Pancreas (tissue), 10 donors: Measurements from ENCODE around the gene PPP1R1C. TPM values are rescaled to one million over a fixed set of nuclear protein-coding genes. Genes with fewer than 3 reads are reported as not detected.
"Not testable (repeated sequence)": the region's sequence is repeated elsewhere in the genome, so short reads cannot be mapped to it uniquely, and the experiment has no call there.

Experiments used
- ATAC-seq, 4 donors: fragments of 200-7000 bp; cut with Tn5 transposase; one replicate each; pipeline versions ENCODE4 v1.8.0 to v1.9.1; 2020; ENCODE audit warnings: mild to moderate bottlenecking in 4 of 4, moderate library complexity in 4 of 4
- DNase-seq, 6 donors: peaks; one replicate each; pipeline ENCODE4 v3.0.0-alpha.2; 2020
- FAIRE-seq: peaks from 2 replicates; lab custom pipeline; 2012; peaks lifted over from hg19 to GRCh38; lab: Jason Lieb, UNC
- H3K27ac ChIP-seq, 4 donors: fragments of 200-600 bp; sonication (generic); 1 replicate in 3 of 4; 2 replicates in 1 of 4; pipeline versions ENCODE4 v1.5.0 to v1.8.0; 2020
- H3K27me3 ChIP-seq, 4 donors: fragments of 200-600 bp; one replicate each; pipeline ENCODE4 v1.8.0; 2021
- H3K36me3 ChIP-seq, 3 donors: fragments of 200-600 bp; sonication (generic) in 1 of 3; one replicate each; pipeline versions ENCODE4 v1.5.0 to v1.8.0; 2020 to 2021
- H3K4me1 ChIP-seq, 3 donors: fragments of 200-600 bp; one replicate each; pipeline ENCODE4 v1.8.0; 2021
- H3K4me3 ChIP-seq, 4 donors: fragments of 200-600 bp; sonication (generic) in 2 of 4; one replicate each; pipeline versions ENCODE4 v1.5.0 to v1.8.0; 2020 to 2021
- H3K9me3 ChIP-seq, 4 donors: fragments of 200-600 bp; one replicate each; pipeline ENCODE4 v1.8.0; 2021
- WGBS, 2 donors: extraction: QIAGEN DNeasy Blood & Tissue Kit; methylation state at CpG; one replicate each; pipeline ENCODE4 v1.1.7; 2013; 5-methylcytosine and 5-hydroxymethylcytosine counted together
- intact Hi-C, 3 donors: fragments of 100-400 bp; cut with DNase I; formaldehyde crosslinking; loops; one replicate each; pipeline versions ENCODE4 v1.11.1 to v1.14.2; 2022
- polyA plus RNA-seq, 2 donors: library from polyadenylated mRNA; stranded (reverse); fragments of 200-250 nt; gene quantifications; one replicate each; pipeline ENCODE4 v1.2.3, GENCODE V29; 2013
- total RNA-seq, 6 donors: library from RNA; stranded (reverse); fragmentation: NEBNext Ultra II Directional in 4 of 6; extraction: Animal tissue kit (Norgen Biotek cat#: 25700) in 4 of 6; gene quantifications; one replicate each; pipeline versions ENCODE4 v1.2.1 to v1.2.4, GENCODE V29; 2021 to 2023
- TF ChIP-seq, protein P1 (sequence below), 4 donors: fragments of 200-600 bp; sonication (generic) in 3 of 4; IDR thresholded peaks; one replicate each; pipeline versions ENCODE4 v1.5.0 to v1.8.0; 2021; ENCODE audit warnings: antibody characterized with exemption in 4 of 4
- donor health status: healthy with polysubstance abuse.
- donor health status: DM: no; HTN: no; CAD: no; lungs with moderate emphysema.
- donor health status: DM: no; HTN: no; CAD: no.
- donor health status: control.
- donor health status: control.
- donor health status: Bipolar disorder and iron deficiency.
- donor health status: DM: yes; HTN: yes; CAD: no.
- donor health status: DM: no; HTN: no; CAD: no.
- donor health status: DM: no; HTN: no; CAD: no.
- donor health status: DM: yes; HTN: yes; CAD: no.

The PPP1R1C gene
- total and polyA plus RNA-seq, 8 donors = 0.20 to 2.4 (median 0.73) TPM

DNA sequence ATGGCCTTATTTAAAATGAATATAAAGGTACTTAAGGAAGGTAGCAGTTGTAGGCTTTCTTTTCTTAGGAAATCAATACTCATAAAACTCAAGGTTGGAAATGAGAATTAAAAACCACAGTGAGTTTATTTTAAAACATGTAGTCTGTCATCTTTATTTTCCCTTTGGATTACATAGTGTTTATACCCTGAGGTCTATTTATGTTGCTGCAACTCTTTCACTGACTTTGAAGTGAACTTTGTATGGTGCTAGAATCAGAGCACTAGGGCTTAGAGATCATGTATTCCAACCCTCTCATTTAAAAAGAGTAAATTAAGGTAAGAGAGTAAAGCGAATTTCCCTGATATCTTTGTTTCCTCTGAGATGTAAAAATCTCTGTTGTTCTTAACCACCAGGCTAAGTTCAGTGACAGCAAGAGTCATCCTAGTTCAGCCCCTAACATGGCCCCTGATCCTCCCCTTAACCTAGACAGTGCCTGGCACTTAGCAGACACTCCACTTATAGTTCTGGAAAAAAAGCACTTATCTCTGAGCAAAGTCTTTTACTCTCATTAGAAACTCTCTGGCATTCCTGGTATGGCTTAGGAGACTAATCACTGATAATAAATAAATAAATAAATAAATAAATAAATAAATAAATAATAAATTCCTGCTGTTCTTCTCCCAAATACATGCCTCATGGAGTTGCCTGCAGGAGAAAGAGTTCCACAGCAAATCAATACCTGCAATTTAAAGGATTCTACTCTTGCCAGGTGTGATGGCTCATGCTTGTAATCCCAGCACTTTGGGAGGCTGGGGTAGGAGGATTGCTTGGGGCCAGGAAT is 33.0 kb upstream of the PPP1R1C start:
- Histone ChIP-seq H3K36me3 (no peaks in the 10 kb centered on the region), H3K4me1 (peaks cover 0 to 10% (median 5%) of the 10 kb centered on the region in 3 donors), H3K27me3 (no peaks in the 10 kb centered on the region), H3K27ac (no peak overlapping the region), H3K4me3 (no peak overlapping the region), H3K9me3 (no peaks in the 10 kb centered on the region)
- intact Hi-C loops = no loop called here
- TF ChIP-seq, protein P1, sequence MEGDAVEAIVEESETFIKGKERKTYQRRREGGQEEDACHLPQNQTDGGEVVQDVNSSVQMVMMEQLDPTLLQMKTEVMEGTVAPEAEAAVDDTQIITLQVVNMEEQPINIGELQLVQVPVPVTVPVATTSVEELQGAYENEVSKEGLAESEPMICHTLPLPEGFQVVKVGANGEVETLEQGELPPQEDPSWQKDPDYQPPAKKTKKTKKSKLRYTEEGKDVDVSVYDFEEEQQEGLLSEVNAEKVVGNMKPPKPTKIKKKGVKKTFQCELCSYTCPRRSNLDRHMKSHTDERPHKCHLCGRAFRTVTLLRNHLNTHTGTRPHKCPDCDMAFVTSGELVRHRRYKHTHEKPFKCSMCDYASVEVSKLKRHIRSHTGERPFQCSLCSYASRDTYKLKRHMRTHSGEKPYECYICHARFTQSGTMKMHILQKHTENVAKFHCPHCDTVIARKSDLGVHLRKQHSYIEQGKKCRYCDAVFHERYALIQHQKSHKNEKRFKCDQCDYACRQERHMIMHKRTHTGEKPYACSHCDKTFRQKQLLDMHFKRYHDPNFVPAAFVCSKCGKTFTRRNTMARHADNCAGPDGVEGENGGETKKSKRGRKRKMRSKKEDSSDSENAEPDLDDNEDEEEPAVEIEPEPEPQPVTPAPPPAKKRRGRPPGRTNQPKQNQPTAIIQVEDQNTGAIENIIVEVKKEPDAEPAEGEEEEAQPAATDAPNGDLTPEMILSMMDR (IDR thresholded peaks at IDR 0.05) = no peak
- no peak for DNase-seq
- 76 to 94% methylated on average over 1 of the region's 1 CpG for WGBS, 2 donors
- FAIRE-seq = no peak
- ATAC-seq = no peak

DNA sequence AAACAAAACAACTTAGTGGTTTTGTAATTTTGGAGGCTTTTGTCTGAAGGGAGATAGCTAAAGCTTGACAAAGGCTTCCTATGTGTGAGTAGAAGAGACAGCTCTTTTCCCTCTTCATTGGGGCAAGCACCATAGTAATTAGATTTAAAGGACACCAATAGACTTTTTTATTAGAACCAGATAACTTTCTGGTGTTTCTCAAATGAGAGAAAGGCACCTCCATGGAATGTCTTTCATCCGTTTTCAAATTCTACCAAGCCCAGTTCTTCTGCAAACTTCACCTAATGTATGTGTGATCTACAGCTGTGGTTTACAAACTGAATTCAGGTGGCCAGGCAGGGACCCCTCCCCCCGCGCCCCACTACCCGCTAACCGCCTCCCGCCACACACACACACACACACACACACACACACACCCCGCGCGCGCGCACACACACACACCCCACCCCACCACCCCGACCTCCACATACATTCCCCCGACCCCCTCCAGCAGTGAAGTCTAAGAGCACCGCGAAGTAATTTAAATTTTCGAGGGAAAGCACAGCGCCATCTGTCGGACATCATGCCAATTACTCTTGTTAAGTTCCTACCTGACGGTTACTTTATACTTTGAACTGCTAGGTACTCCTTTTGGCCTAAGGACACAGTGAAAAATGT is 31.6 kb upstream of the PPP1R1C start:
- intact Hi-C loops = no loop called here
- Histone ChIP-seq H3K4me1 (peaks cover 0 to 10% (median 10%) of the 10 kb centered on the region in 3 donors), H3K36me3 (no peaks in the 10 kb centered on the region), H3K4me3 (peak overlapping the region in 1 of 4 donors; percentile 20), H3K27me3 (no peaks in the 10 kb centered on the region), H3K27ac (peak overlapping the region in 1 of 4 donors; percentile 15), H3K9me3 (no peaks in the 10 kb centered on the region)
- TF ChIP-seq, protein P1 (IDR thresholded peaks at IDR 0.05) = peak; percentile 15 to 42 (median 36)
- no peak for FAIRE-seq
- peak; percentile 43 to 76 (median 60) for DNase-seq
- ATAC-seq = peak; percentile 86 to 97 (median 92)
- 1 to 2% methylated on average over 19 of the region's 19 CpGs for WGBS, 2 donors

DNA sequence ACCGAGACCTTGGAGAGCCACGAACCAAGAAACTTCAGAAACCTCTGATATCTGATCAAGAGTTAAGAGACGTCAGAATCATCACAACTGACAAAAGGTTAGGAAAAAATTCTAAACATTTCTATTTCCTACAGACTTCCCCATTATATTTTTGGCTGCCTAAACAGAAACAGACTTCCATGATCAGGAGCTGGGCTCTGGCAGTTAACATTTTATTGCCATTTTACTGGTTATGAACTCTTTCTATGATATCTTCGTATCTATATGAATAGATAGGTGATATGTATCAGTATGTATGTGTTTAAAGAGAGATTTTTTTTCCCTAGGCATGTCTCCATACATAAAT is 31.1 kb upstream of the PPP1R1C start:
- Histone ChIP-seq H3K27me3 (no peaks in the 10 kb centered on the region), H3K36me3 (no peaks in the 10 kb centered on the region), H3K4me1 (peaks cover 0 to 10% (median 10%) of the 10 kb centered on the region in 3 donors), H3K4me3 (peak overlapping the region in 1 of 4 donors; percentile 20), H3K9me3 (no peaks in the 10 kb centered on the region), H3K27ac (peak overlapping the region in 1 of 4 donors; percentile 15)
- DNase-seq (no peak), ATAC-seq (peak; percentile 39 to 54 (median 46)), FAIRE-seq (no peak)
- intact Hi-C loops = no loop called here
- WGBS, 2 donors = 9 to 12% methylated on average over 4 of the region's 4 CpGs
- TF ChIP-seq, protein P1 (IDR thresholded peaks at IDR 0.05) = no peak

DNA sequence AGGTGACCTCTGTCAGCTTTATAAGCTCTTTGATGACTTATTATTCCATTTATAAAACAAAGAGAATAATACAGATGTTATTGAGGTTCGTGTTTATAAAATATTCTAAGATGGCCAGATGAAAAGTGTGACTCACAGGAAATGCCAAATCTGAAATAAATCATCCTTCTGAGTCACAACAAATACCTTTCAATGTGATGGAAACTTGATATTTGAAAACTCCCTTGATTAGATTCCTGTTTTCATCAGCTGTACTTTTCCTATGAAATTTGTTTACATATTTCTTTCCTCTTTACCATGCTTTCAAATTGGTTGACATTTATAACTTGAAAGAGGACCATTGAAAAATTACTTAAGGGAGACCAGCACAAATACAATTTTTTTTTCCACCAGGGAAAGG is 30.6 kb upstream of the PPP1R1C start:
- Histone ChIP-seq H3K27ac (peak overlapping the region in 1 of 4 donors; percentile 15), H3K36me3 (no peaks in the 10 kb centered on the region), H3K9me3 (no peaks in the 10 kb centered on the region), H3K4me3 (no peak overlapping the region), H3K4me1 (peaks cover 0 to 10% (median 10%) of the 10 kb centered on the region in 3 donors), H3K27me3 (no peaks in the 10 kb centered on the region)
- peak in 1 of 4 donors; percentile 19 for ATAC-seq
- TF ChIP-seq, protein P1 (IDR thresholded peaks at IDR 0.05) = no peak
- DNase-seq = no peak
- no peak for FAIRE-seq
- intact Hi-C loops = no loop called here
- 59 to 62% methylated on average over 1 of the region's 1 CpG for WGBS, 2 donors

DNA sequence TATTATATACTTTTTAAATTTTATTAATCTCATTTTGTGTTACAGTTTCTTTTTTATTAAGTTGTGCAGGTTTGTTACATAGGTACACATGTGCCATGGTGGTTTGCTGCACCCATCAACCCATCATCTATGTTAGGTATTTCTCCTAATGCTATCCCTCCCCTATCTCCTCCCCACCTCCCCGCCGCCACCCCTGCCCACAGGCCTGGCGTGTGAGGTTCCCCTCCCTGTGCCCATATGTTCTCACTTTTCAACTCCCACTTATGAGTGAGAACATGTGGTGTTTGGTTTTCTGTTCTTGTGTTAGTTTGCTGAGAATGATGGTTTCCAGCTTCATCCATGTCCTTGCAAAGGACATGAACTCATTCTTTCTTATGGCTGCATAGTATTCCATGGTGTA is 29.8 kb upstream of the PPP1R1C start:
- H3K36me3 ChIP-seq, FAIRE-seq, H3K9me3 ChIP-seq, intact Hi-C loops, DNase-seq, H3K27me3 ChIP-seq, H3K4me3 ChIP-seq, H3K27ac ChIP-seq, ATAC-seq: not testable (repeated sequence)
- WGBS, 2 donors = 98% methylated on average over 3 of the region's 3 CpGs
- peaks cover 0 to 10% (median 10%) of the 10 kb centered on the region in 3 donors for H3K4me1 ChIP-seq
